ENCODE results near the gene SEMA4F.

The SEMA4F gene

DNA sequence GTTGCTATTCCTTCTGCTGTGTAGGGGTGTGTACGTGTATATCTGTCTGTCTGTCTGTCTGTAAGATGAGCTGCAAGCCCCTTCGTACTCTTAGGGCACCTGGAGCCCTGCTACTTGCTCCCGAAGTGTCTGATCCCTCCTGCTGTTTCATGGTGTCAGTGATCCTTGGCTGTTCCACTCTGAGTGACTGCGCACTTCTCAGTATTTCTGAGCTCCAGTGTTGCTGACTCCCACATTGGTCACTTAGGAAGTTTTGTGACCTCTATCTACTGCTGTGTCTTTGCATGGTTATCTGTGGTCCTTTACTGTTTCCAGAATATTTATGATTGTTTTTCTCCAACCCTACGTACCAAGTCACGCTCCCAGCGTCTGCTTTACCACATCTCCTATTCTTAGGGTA, 16.2 kb downstream of the SEMA4F start:
- no peak for DNase-seq

DNA sequence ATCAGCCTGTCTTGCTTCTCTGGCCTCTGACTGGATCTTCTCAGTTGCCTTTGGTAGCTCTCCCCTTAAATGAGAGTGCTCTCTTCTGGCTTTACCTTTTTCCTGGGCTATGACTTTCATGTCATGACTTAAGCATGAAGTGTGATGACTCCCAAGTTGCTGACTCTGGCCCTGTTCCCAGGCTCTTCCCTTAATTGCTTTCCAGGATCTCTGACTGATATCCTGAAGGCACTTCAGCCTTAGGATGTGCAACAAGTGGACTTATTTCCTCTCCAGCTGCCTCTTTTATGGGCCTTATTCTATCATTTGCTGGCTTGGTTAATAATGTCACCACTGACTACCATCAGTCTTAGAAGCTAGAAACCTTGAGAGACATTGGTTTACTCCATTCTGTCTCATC, 17.4 kb downstream of the SEMA4F start:
- DNase-seq, result no peak

DNA sequence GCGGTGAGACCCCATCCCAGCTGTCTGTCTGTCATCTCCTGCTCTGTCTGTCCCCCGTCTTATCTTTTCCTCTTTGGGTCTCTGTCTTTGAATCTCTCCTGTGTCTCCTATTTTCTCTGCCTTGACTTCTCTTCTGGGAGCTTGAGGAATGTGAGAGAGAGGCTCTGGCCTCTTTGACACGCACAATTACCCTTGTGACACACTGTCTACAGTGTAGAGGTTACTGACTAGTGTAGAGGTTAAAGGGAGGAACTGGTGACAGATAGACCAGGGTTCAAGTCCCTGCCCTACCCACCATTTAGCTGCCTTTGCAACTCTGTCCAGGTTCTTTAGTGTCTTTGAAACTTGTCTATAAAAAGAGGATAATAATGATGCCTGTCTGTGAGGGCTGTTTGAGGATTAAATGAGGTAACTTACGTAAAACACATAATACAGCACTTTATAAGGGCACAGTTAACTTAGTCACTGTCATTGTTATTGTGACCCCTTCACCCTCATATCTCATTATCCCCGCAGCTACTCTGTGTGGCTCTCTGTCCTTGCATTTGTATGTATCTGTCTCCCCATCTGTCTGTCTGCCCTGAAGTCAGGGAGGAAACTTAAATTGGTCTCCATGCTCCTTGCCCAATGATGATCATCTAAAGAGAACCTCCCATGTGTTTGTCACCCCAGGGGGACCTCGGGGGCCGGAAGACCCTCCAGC, 19.9 kb downstream of the SEMA4F start:
- DNase-seq, result no peak

DNA sequence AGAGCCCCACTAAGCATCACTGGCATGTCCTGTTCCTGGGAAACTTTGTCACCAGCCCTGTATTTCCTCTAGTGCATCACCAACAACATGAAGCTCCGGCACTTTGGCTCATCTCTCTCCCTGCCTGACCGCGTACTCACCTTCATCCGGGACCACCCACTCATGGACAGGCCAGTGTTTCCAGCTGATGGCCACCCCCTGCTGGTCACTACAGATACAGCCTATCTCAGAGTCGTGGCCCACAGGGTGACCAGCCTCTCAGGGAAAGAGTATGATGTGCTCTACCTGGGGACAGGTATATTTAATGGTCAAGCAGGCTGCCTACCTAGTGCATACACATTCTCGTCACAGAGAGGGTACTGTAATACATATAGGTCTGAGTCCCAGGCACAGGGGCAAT, 21.0 kb downstream of the SEMA4F start:
- no peak for DNase-seq

DNA sequence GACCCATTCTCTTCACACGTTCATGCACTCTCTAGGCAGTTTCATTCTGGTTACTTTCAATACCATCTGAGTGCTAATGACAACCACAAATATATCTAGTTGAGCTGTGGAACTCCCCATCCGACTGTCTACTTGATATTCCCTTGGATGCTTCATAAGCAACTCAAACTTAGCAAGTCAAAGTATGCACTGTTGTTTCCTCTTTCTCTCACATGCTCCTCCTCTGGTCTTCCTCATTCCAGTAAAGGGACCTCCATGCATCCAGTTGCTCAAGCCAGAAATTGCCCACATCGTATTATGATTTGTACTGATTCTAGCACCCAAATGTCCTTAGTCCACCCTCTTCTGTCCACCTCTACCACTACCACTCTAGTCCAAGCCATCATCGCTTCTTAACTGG, 22.3 kb downstream of the SEMA4F start:
- no peak for DNase-seq

DNA sequence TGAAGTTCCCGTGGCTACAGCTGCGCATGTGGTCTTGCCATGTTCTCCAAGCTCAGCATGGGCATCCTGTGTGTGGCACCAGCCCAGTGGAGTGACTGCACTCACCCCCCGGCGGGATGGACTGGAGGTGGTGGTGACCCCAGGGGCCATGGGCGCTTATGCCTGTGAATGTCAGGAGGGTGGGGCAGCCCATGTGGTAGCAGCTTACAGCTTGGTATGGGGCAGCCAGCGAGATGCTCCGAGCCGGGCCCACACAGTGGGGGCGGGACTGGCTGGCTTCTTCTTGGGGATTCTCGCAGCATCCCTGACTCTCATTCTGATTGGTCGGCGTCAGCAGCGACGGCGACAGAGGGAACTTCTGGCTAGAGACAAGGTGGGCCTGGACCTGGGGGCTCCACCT, 25.6 kb downstream of the SEMA4F start:
- DNase-seq, result no peak

DNA sequence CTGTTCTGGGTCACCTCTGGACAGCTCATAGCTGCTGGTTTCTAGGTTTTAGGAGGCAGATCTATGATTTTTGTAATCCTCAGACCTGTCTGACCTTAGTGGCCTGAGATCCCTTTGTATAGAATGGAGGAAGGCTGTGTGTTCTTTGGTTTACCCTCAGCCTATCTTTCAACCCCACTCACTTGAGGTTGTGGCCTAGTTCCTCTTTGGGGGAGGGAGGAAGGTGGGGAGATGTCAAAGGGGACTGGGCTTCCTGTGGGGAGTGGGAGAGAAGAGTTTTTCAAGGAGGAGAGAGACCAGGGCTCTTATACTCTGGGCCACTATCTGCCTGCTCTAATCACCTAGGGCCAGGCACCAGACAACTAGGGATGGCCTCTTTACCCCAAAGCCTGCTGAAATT, 28.5 kb downstream of the SEMA4F start:
- DNase-seq, result no peak

DNA sequence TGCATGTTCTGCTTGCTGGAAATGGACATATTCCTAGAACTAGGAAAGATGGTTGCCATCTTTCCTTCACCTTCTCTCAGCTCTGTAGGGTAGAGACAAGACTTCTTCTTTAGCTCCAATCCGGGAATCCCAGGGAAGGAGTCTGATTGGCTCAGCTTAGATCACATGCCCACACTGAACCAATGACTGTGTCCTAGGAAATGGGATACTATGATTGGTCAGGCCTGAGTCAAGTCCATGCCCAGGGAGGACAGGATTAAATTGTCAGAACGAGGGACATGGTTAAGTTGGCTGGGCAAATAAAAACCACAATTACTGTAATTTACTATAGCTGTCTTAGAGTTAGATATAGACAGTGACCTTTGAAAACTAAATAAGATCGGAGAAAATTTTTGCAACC, 31.4 kb downstream of the SEMA4F start:
- DNase-seq, result no peak

DNA sequence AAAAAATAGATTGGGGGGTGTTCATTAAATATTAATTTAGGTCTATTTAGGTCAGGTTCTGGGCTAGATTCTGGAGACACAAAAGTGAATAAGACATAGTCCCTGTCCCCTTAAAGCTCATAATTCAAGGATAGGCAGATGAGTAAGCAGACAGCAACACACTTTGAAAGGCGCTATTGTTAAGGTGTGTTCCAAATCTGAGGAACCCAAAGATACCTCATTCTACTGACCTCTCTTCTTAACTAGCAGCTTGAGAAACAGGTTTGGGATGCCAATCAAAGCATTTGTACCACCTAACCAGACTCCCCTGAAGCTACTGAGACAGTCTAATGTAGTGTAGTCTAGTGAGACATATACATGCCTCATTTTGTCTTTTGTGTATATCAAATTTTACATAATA, 34.8 kb downstream of the SEMA4F start:
- DNase-seq, result no peak

DNA sequence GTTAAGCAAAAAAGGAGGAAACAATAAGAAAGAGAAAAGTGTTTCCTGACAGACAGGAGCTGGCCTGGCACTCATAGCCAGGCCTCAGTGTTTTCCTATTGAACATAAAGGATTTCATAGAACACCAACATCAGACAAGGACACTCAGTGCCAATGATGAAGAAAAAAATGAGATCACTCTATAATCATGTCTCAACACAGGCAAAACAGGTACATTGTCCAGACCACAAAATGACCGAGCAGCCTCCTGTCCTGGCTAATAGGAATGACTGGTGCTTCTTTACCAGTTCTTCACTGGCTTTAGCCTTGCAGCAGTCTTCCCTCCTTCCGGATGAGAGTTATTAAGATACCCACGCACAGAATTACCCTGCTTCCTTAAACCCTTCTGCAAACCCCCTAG, 35.6 kb downstream of the SEMA4F start:
- DNase-seq, result no peak

DNA sequence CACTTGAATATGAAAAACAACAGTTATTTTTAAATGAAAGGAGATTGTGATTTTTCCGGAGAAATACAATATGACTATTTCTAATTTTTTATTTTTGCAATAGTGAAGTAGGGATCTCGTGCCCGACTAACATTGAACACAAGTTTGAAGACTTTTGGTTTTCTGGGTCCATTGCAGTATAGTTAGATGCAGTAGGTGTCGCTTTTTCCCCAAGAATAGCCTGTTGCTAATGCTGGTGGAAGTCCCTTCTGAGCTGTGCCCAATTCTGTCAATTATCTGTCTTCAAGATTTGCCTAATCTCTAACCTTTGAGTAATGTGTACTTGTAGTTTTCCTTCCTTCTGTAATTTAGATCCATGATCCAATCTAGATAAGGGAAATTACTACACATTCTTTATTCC, 36.5 kb downstream of the SEMA4F start:
- no peak for DNase-seq

DNA sequence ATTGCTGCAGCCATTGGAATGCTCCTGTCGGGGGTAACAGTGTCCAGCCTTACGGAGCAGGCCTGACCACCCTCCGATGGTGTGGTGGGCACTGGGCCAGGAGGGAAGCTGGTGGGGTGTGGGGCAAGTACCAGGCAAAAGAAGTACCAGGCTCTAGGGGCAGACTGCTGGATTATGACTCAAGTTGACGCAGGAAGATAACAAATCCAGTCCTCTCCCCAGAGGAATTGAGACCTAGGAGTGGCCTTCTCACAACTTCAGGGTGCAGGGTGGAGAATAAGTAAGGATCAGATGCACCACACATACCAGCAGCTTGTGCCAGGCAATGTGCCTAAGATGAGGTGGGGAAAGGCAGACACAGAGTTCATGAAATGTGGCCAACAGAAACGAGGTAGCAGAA, 37.9 kb downstream of the SEMA4F start:
- no peak for DNase-seq

DNA sequence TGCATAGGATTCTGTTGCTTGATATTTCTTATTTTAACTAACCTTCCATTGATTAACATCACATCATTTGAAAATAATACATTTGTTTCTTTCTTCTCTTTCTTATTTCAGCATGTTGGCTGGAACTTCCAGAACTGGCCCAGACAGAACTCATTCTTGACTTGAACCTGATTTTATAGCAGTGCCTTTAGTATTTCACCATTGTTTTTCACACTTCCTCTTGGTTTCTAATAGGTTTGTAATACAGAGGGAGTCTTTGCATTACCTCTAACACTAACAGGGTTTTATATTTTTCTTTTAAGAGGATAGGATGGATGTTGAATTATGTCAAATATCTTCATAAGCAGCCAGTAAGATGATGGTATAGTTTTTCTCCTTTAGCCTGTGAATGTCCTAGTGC, 39.2 kb downstream of the SEMA4F start:
- DNase-seq, result no peak

DNA sequence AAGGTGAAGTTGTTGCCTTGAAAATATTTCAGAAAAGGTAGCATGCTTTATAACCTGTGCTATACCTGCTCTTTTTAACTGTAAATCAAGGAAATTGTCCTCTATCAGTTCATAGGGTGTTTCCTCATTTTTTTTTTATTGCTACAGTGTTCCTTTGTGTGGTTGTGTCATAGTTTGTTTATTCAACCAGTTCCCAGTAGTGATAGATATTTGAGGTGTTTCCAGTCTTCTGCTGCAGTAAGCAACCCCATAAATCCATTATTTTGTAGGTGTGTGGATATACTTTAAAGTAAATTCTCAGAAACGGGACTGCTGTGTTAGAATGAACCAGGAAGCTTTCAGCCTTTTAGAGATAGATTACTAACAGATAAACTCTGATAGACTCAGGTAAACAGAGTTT, 39.6 kb downstream of the SEMA4F start:
- DNase-seq, result no peak

DNA sequence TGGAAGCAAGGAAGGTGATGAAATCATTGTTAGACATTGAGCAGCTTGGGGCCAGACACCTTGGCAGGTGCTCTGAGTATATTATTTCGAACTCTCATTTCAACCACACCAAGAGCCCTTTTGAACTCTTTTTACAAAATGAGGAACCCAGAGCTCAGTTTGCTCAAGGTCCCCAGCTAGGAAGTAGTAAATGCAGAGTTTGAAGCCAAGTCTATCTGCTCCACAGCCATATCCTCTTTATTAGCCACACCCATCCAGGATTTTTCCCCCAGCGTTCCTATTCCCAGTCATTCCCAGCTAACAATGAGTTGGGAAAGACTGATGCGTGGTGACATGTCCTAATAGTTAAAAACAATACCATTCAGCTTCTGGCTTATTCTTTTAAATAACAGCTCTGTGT, 40.2 kb downstream of the SEMA4F start:
- DNase-seq, result no peak

DNA sequence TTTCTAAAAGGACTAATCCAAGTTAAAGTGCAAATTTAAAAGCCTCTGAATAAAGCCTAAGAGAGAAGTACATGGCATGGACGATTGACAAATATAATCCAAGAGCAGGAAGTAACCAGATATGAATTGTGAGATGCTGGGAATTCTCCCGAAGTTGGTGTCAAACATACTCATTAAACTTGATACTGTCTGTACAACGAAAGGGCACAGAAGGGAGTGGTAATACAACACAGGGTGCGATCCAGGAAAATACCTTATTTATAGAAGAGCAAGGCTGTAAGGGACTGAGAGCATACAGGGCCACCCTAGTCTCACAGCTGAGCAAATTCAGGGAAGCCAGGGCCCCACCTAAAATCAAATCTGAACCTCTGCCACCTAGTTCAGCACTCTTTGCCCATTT, 41.6 kb downstream of the SEMA4F start:
- DNase-seq, result no peak

DNA sequence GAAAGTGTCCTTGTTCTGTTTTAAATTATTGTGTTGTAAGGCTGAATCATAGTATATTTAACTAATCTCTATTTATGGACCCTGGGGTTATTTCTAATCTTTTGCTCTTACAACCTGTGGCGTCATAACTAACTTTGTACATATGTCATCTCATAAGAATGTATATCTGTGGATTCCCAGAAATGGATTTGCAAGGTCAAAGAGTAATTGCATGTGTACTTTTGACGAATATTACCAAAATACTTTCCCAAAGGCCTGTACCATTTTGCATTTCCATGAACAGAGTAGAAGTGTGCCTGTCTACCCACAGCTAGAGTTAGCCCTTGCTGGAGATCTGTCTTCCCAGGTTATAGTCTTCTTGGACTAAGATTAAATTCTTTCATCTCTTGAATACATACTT, 42.8 kb downstream of the SEMA4F start:
- DNase-seq, result no peak

DNA sequence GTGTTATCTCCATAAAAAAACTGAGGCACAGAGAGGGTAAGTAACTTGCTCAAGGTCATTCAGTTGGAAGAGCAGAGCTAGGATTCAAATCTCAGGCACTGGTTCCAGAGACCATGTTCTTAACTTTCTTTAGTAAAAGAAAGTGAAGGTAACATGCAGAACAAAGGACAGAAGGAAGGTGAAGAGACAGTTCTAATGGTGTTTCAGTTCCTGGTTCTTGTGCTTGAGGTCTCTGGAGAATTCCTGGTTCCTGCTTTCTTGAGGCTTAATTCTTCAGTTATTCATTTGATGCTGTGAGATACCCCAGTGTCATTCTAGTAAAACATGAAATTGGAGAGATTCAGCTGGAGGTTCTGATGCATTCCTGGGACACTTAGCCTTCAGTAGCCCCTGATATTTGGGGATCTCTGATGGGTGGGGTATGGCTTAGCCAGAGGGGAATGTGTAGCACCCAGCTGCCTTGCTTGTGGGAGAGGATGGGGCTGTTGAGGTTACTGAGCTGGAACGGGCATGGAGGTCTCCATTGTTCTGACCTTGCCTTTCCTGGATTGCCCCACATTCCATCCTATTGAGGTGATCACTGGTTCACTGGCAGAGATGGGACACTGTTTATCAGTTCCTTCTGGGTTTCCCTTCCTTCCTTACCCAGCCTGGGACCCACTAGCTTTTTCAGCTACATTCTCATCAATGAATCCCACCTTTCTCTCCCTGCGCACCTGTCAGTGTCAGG, 46.8 kb downstream of the SEMA4F start:
- no peak for DNase-seq

DNA sequence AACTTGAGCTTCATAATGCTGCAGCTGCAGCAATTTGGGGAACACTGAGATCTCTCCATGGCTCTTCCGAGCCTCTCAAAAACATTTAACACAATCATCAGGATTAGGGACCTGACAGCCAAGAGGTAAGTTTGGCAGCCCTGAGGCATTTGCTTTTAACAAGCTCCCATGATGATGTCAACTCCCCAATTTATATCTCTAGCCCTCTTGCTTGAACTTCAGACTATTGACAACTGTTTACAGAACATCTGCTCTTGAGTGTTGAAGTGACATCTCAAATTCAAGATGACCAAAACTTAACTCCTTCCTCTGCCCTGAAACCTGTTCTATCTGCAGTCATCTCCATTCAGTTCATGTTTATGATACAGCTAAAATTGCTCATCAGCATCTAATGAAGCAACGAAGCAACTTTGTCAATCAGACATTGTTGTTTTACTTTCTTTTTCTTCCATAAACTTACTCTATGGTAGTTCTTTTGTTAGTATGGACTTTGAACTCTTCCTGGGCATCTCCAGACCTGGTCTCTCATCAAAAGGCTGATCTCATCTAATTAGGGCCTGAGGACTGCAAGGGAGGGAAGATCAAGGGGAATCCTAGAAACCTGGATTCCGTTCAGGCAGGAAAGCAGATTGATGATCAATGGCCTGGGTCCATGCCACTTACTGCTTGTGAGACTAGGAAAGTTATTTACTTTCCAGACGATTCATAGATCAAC, 48.1 kb downstream of the SEMA4F start:
- no peak for DNase-seq

DNA sequence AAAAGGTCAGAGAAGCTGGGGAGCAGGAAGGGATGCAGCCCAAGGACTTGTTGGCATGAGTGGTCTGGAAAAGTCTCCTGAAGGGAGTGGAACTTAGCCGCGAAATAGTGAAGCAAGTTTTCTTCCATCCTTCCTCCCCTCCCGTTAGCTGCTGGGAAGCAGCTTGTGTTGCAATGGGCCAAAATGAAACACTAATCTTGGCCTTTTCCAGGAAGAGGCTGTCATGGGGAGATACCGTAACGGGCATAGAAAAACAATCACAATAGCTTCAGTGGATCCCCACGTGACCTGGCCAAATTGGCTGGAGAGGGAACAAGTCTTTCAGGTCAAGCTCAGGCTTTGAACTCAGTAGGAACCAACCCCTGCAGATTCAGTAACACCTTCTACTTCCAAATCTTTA, 49.3 kb downstream of the SEMA4F start:
- no peak for DNase-seq

DNA sequence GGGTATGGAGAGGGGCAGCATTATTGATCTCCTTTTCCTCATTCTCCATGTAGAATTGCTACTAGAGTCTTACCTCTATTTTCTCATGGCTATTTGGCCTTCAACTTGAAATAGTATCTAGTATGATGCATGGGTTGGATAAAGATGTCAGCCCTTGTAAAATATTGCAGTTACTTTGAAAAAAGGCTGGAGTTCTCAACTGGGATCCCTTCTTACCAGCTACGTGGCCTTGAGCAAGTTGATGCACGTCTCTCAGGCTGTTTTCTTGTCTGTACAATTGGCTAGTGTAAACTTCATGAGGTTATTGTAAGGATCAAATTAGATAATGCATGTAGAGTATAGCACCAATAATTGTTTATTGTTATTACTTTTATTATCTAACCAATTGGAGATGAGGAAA, 50.2 kb downstream of the SEMA4F start:
- DNase-seq, result no peak

DNA sequence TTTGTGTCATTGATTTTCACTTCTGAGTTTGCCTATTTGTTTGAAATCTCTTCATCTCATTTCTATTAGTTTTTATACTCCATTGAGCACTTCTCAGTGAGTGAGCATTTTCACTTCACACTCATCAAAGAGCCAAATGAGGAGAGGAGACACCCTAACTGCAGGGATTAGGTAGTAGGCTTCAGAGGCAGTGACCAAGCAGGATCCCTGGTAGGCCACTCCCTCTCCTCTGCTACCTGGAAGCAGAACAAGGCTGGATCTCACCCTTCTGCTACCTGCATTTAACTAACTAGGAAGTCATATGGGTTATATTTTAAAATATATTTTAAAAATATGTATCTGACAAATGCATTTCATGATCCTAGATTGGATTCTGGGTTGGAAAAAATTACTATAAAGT, 52.7 kb downstream of the SEMA4F start:
- DNase-seq, result no peak

DNA sequence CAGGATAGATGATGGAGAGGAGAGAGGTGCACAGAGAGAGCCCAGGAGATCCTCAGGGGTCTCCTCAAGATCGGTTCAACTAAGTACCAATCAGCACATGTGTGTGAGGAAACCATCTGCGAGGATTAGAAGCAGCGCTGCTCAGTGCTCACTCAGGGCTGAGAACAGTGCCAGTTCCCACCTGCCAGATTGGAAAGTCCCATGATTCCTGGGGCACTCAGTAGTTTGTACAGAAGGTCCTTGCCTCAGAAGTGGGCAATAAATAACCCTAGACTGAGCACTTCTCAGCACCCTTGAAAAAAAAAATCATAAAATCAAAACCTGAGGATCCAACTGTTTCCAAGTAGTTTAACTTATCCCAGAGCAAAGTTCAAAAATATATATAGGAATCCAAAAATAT, 53.8 kb downstream of the SEMA4F start:
- no peak for DNase-seq

DNA sequence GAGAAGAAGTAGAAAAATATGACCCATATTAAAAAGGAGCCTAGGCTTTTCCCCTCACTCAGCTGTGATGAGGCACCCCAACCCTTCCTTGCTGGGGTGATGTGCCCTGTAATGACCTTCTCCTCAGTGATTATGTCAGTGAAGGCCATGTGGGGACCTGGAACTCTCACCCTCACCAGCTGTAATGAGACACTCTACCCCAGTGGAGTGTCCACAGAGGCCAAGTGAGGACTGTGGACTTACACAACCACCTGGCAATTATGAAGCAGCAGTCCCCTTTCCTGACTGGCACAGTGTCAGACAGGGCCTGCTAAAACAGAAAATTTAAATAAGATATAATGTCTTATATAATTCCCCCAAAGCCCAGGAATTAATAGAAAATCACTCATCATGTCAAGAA, 54.2 kb downstream of the SEMA4F start:
- no peak for DNase-seq

Data from activated CD4-positive, CD25-positive, alpha-beta regulatory T cell (primary cell).